A549 treated with Hydrocortisone at 1 μM for 4 hours (cell line): ENCODE data around the gene CCSAP. TPM values are rescaled to one million over a fixed set of nuclear protein-coding genes. Genes with fewer than 3 reads are reported as not detected.

Experiments used
- total RNA-seq: library from RNA; stranded (reverse); fragments of 200-300 nt; extraction: Qiagen RNA extraction; gene quantifications from 5 replicates; pipeline ENCODE4 v1.2.3, GENCODE V29; 2022

CCSAP gene
- 4.8 to 7.1 TPM (median 5.8 TPM) in 5 replicates for total RNA-seq

GRCh38 chr1:229342656-229343569 lies at the start of gene CCSAP:
Gene CCSAP, minus strand, starts transcription at chr1:229343047. Its CDS starts 582 bp downstream, at chr1:229342465.

Other genes with a start within 250 kb of the CCSAP start
- gene RAB4A, start 71.9 kb downstream of the CCSAP start, total RNA-seq, result 38.8 to 56.0 TPM (median 54.7 TPM) in 5 replicates
- 0.07 to 0.21 TPM (median 0.10 TPM) in 4 of 5 replicates, not detected in the other for gene ACTA1, start 91.0 kb upstream of the CCSAP start, total RNA-seq
- gene NUP133, start 165.3 kb upstream of the CCSAP start, total RNA-seq, result 18.7 to 26.7 TPM (median 22.7 TPM) in 5 replicates
- 15.5 to 23.9 TPM (median 19.1 TPM) in 5 replicates for gene ABCB10, start 215.7 kb upstream of the CCSAP start, total RNA-seq